Ramos (cell line): ENCODE measurements around the gene UST.
"Not testable (repeated sequence)": the region's sequence is repeated elsewhere in the genome, so short reads cannot be mapped to it uniquely, and the experiment has no call there.

ENCODE experiments used
- in situ Hi-C: fragments of 300-500 bp; cut with MboI; formaldehyde crosslinking; loops from one replicate; pipeline ENCODE4 v1.14.3; 2022; ENCODE audit warnings: low sequenced_read_pairs; ENCODE audit not compliant: unreplicated experiment

Gene UST

GRCh38 chr6:148857798-148858390 lies 111.1 kb downstream of the UST start:
- in situ Hi-C loops, result no loop called here

GRCh38 chr6:148864132-148864531 lies 117.3 kb downstream of the UST start:
- in situ Hi-C loops, result not testable (repeated sequence)

- in situ Hi-C loops, result no loop called here
These were observed 118.1 kb downstream of the UST start for GRCh38 chr6:148864941-148865340.

GRCh38 chr6:148866657-148867268 lies 119.9 kb downstream of the UST start:
- in situ Hi-C loops, result no loop called here

GRCh38 chr6:148867862-148868261 lies 121.0 kb downstream of the UST start:
- in situ Hi-C loops, result no loop called here

GRCh38 chr6:148868314-148868713 lies 121.5 kb downstream of the UST start:
- in situ Hi-C loops, result no loop called here

- in situ Hi-C loops, result no loop called here
These were observed 122.1 kb downstream of the UST start for GRCh38 chr6:148868901-148869300.

- in situ Hi-C loops, result no loop called here
These were observed 122.8 kb downstream of the UST start for GRCh38 chr6:148869585-148869984.

- in situ Hi-C loops, result no loop called here
These were observed 126.3 kb downstream of the UST start for GRCh38 chr6:148873154-148873553.

- in situ Hi-C loops, result no loop called here
These were observed 127.0 kb downstream of the UST start for GRCh38 chr6:148873868-148874267.

GRCh38 chr6:148874698-148875293 lies 128.0 kb downstream of the UST start:
- in situ Hi-C loops, result no loop called here

GRCh38 chr6:148878683-148879082 lies 131.9 kb downstream of the UST start:
- in situ Hi-C loops, result no loop called here

GRCh38 chr6:148880742-148881141 lies 133.9 kb downstream of the UST start:
- in situ Hi-C loops, result not testable (repeated sequence)

- in situ Hi-C loops, result no loop called here
These were observed 134.9 kb downstream of the UST start for GRCh38 chr6:148881593-148882311.

GRCh38 chr6:148883270-148883669 lies 136.4 kb downstream of the UST start:
- in situ Hi-C loops, result no loop called here

GRCh38 chr6:148884461-148884860 lies 137.6 kb downstream of the UST start:
- in situ Hi-C loops, result no loop called here

GRCh38 chr6:148885136-148885865 lies 138.5 kb downstream of the UST start:
- in situ Hi-C loops, result no loop called here

- in situ Hi-C loops, result no loop called here
These were observed 139.4 kb downstream of the UST start for GRCh38 chr6:148885925-148886845.

GRCh38 chr6:148887181-148887580 lies 140.4 kb downstream of the UST start:
- in situ Hi-C loops, result no loop called here

- in situ Hi-C loops, result no loop called here
These were observed 142.0 kb downstream of the UST start for GRCh38 chr6:148888856-148889255.
